ENCODE results near the gene RNU6-1. TPM values are rescaled to one million over a fixed set of nuclear protein-coding genes. Genes with fewer than 3 reads are reported as not detected.

RNU6-1 gene
- total RNA-seq, 1 donor from 2014 or later = not detected

DNA sequence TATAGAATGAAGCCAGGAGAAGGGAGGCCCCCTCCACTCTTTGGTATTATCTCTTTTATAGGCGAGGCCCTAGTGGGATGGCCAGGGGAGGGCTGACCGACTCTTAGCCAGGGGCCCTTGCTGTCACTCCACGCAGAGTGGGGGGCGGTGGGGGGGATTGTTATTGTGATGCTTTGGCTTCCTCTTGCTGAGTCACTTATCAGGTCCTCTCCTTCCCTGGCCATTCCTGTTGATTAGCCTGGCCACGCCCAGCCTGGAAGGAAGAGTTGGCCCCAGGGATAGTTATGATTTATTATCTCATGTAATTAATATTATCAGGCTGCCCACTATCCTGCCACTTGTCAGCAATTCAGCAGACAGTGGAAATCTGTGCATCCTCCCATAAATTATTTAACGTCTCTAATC is 40.0 kb downstream of the RNU6-1 start:
- no peak overlapping the region for H3K4me3 ChIP-seq
- peaks cover 6% of the 10 kb centered on the region for H3K9me3 ChIP-seq
- DNase-seq (no peak), ATAC-seq (no peak)
- H3K4me1 ChIP-seq = no peaks in the 10 kb centered on the region
- H3K27me3 ChIP-seq = no peaks in the 10 kb centered on the region
- TF ChIP-seq, protein P1, sequence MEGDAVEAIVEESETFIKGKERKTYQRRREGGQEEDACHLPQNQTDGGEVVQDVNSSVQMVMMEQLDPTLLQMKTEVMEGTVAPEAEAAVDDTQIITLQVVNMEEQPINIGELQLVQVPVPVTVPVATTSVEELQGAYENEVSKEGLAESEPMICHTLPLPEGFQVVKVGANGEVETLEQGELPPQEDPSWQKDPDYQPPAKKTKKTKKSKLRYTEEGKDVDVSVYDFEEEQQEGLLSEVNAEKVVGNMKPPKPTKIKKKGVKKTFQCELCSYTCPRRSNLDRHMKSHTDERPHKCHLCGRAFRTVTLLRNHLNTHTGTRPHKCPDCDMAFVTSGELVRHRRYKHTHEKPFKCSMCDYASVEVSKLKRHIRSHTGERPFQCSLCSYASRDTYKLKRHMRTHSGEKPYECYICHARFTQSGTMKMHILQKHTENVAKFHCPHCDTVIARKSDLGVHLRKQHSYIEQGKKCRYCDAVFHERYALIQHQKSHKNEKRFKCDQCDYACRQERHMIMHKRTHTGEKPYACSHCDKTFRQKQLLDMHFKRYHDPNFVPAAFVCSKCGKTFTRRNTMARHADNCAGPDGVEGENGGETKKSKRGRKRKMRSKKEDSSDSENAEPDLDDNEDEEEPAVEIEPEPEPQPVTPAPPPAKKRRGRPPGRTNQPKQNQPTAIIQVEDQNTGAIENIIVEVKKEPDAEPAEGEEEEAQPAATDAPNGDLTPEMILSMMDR (IDR thresholded peaks at IDR 0.05) = no peak
- H3K36me3 ChIP-seq = no peaks in the 10 kb centered on the region
- no peak overlapping the region for H3K27ac ChIP-seq
- intact Hi-C loops (cut with DNase I) = no loop called here

DNA sequence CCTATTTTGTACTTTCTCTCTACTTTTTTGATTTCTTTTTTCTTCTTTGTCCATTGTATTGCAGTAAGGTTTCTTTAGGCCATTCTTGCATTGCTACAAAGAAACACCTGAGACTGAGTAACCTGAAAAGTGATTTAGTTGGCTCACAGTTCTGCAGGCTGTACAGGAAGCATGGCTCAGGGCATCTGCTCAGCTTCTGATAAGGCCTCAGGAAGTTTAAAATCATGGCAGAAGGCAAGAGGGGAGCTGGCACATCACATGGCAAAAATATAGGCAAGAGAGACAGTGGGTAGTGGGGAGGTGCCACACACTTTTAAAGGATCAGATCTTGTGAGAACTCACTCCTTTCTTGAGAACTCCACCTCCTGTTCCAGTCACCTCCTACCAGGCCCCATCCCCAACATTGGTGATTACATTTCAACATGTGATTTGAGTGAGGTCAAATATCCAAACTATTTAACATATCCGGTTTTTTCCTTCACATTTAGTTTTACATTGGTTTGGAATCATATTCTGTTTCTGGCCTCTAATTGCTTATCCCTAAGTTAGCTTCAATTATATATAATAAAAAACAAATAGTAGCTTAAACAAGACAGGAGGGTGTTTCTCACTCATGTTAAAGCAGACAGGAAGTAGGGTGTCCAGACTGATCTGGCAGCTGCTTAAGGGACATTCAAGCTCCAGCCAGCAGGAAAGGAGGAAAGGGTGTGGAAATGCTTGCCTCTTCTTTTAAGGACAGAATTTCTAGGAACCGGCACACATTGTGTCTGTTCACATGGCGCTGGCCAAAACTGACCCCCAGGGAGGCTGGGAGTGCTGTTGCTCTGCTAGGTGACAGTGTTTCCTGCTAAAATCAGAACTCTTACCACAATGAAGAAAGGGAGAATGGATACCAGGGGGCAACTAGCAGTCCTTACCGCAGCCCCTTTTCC is 43.4 kb downstream of the RNU6-1 start:
- Histone ChIP-seq H3K4me1 (no peaks in the 10 kb centered on the region), H3K9me3 (peaks cover 9% of the 10 kb centered on the region), H3K36me3 (no peaks in the 10 kb centered on the region), H3K27me3 (no peaks in the 10 kb centered on the region), H3K4me3 (no peak overlapping the region), H3K27ac (no peak overlapping the region)
- DNase-seq (no peak), ATAC-seq (no peak)
- TF ChIP-seq, protein P1 (IDR thresholded peaks at IDR 0.05) = no peak
- intact Hi-C loops (cut with DNase I) = no loop called here

DNA sequence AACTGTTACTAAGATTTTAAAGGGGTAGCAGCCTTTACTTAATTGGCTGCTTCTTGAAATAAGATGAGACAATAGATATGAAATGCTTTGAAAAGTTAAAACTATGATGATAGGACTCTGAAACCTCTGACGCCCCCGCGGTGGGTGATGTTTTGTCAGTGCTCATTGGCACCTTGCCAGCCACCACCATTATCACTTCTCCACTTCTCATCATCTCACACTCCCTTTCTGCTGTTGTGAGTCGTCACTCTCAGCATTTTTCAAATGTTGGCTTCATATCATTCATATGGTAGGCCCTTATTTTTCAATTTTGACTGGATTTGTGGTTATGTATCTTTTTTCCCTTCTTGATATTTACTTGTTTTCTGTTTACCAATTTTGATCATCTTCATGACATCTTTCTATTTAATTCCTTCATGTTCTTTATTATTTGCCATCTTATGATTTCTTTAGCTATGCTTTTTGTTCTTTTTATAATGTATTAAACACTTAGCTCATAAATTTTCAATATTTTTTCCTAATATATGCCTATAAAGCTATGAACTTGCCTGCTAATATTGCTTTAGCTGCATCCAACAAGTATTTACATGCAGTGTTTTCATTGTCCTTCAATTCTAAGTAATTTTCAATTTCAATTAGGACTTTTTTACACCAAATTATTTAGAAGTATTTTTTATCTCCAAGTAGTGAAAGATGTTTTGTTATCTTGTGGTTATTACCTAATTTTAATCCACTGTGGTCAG is 44.8 kb downstream of the RNU6-1 start:
- no peak for ATAC-seq
- Histone ChIP-seq H3K4me3 (no peak overlapping the region), H3K9me3 (peaks cover 9% of the 10 kb centered on the region), H3K4me1 (no peaks in the 10 kb centered on the region), H3K27me3 (no peaks in the 10 kb centered on the region), H3K36me3 (no peaks in the 10 kb centered on the region), H3K27ac (no peak overlapping the region)
- DNase-seq = no peak
- TF ChIP-seq, protein P1 (IDR thresholded peaks at IDR 0.05) = no peak
- intact Hi-C loops (cut with DNase I) = no loop called here

DNA sequence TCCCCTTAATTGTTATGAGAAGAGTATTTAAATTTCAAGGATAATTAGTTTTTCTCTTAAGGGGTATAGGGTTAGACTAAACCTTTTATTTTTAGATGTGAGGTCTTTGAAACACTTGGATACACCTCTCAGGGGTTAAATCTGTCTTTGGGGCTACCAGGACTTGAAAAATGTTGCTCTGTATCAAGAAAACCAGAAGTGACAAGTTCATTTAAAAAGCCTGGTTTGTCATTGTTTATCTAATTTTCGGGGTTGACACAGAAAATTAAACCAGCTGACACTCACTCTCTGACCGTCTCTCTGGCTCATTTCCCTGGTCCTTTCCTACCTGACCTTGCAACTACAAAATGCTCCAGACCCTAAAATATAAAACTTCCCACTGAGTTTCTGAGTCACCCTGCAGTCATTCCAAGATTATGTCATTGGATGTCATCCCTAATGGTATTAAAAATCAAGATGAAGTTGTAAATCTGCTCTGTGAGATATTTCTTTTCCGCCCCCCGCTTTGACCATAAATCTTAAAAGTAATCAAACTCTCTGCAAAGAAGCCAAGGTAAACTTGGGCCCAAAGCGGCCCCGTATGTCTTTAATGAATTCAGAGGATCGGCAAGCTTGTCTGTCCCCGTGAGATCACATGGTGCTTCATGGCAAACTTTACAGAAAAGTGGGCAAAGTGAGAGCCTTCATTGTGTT is 47.4 kb downstream of the RNU6-1 start:
- TF ChIP-seq, protein P1 (IDR thresholded peaks at IDR 0.05) = no peak
- DNase-seq = no peak
- ATAC-seq = no peak
- Histone ChIP-seq H3K9me3 (peaks cover 9% of the 10 kb centered on the region), H3K36me3 (no peaks in the 10 kb centered on the region), H3K4me1 (no peaks in the 10 kb centered on the region), H3K27me3 (no peaks in the 10 kb centered on the region), H3K27ac (no peak overlapping the region), H3K4me3 (no peak overlapping the region)
- intact Hi-C loops (cut with DNase I) = no loop called here

DNA sequence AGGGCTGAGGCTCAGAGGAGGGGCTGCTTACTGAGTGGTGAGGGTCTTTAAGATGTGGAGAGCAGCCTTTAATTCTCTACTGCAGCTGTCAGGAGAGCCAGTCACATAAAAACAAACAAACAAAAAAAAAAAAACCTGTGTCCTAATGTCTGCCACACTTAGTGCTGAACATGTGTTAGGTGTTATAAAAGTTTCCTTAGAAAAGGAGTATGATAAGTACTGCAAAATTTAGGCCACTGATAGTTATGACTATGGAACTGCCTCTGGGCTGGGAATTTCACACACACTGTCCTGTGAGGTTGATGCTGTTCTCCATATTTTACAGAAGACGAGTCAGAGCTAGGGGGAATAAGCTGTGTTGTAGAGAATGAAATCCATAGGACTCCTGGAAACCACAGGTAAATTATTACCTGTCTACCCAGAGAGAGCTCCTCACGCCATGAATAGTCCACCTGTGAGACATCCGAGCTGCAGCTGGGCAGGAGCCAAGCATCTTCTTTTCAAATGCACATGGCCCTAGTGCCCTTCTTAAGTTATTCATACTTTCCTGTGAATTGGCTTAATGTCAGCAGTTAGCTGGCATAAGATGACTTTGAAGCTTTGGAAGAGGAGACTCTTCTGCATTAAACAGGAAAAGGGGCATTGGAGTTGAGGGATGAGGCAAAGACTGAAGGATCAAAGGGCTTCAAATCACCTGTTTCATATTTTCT is 49.1 kb downstream of the RNU6-1 start:
- DNase-seq (no peak), ATAC-seq (no peak)
- H3K4me3 ChIP-seq = no peak overlapping the region
- no peaks in the 10 kb centered on the region for H3K4me1 ChIP-seq
- no peak overlapping the region for H3K27ac ChIP-seq
- H3K27me3 ChIP-seq = no peaks in the 10 kb centered on the region
- H3K9me3 ChIP-seq = peaks cover 9% of the 10 kb centered on the region
- intact Hi-C loops (cut with DNase I) = no loop called here
- TF ChIP-seq, protein P1 (IDR thresholded peaks at IDR 0.05) = no peak
- no peaks in the 10 kb centered on the region for H3K36me3 ChIP-seq

Measured in upper lobe of right lung (tissue), 1 donor.